ENCODE measurements around the gene FGF23.

FGF23 gene

DNA sequence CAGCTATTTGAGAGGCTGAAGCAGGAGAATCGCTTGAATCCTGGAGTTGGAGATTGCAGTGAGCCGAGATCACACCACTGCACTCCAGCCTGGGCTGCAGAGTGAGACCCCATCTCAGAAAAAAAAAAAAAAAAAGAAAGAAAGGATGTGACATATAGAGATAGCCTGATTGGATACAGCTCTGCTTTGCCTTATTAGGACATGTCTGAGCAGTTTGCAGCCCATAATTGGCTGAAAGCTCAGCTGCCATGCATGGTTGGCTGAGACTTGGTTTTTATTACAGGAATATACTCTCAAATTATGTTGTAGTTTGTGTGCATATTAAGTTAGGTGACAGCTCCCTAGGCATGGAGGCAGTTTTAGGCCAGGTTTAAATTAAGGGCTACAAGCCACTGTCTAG, 52.2 kb downstream of the FGF23 start:
- DNase-seq (no peak), ATAC-seq (ENCODE audit: insufficient read depth, low read depth) (peak; percentile 50; the same call in 1 of the 3 replicates)
- H3K9me3 ChIP-seq (ENCODE audit: insufficient read depth, low read length, severe bottlenecking), result no peaks in the 10 kb centered on the region
- H3K79me2 ChIP-seq (ENCODE audit: insufficient read depth, low read length), result peaks cover 28% of the 10 kb centered on the region; the same call in 1 of the 2 replicates
- no peaks in the 10 kb centered on the region for H3K27me3 ChIP-seq (ENCODE audit: insufficient read depth, low read length, poor library complexity)
- no peak overlapping the region for H3K4me2 ChIP-seq (ENCODE audit: insufficient read depth, low read length)
- no peak overlapping the region for H3K4me3 ChIP-seq (ENCODE audit: low read depth in 1 of 2, low read length in 2 of 2)
- H3K4me1 ChIP-seq (ENCODE audit: insufficient read depth, low read length), result peaks cover 18% of the 10 kb centered on the region
- no peak overlapping the region for H3K27ac ChIP-seq (ENCODE audit: low read length)
- no peak overlapping the region for H3K9ac ChIP-seq (ENCODE audit: low read depth, low read length)
- H2AFZ ChIP-seq (ENCODE audit: low read depth, low read length), result no peak overlapping the region
- H4K20me1 ChIP-seq (ENCODE audit: insufficient read depth, low read length), result no peaks in the 10 kb centered on the region; the same call in 1 of the 2 replicates
- peaks cover 8% of the 10 kb centered on the region; the same call in 1 of the 2 replicates for H3K36me3 ChIP-seq (ENCODE audit: insufficient read depth, low read length)
- TF ChIP-seq CTCF (IDR thresholded peaks at IDR 0.05; ENCODE audit: borderline replicate concordance, extremely low read depth, low read length, poor library complexity, severe bottlenecking) (no peak), EZH2 (IDR thresholded peaks at IDR 0.05; ENCODE audit: borderline replicate concordance, low read depth, low read length, severe bottlenecking) (no peak)

GRCh38 chr12:4325966-4326365, 53.5 kb downstream of the FGF23 start:
- no peak for TF ChIP-seq EZH2 (IDR thresholded peaks at IDR 0.05; ENCODE audit: borderline replicate concordance, low read depth, low read length, severe bottlenecking)
- no peak for TF ChIP-seq CTCF (IDR thresholded peaks at IDR 0.05; ENCODE audit: borderline replicate concordance, extremely low read depth, low read length, poor library complexity, severe bottlenecking)
- H3K4me2 ChIP-seq (ENCODE audit: insufficient read depth, low read length), result no peak overlapping the region

DNA sequence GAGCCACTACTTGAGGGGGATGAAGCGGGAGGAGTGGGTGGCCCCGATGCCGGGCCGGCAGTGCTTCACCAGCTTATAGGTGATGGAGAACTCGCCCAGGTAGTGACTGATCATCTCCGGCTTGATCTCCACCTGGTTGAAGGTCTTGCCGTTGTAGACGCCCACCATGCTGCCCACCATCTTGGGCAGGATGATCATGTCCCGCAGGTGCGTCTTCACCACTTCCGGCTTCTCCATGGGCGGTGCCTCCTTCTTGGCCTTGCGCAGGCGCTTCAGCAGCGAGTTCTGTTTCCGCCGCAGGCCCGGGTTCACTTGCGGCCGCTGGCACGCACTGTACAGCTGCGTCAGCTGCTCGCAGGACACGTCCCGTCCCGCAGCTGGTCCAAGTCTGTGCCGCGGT, 55.1 kb downstream of the FGF23 start:
- H3K9me3 ChIP-seq (ENCODE audit: insufficient read depth, low read length, severe bottlenecking), result no peaks in the 10 kb centered on the region
- H3K27ac ChIP-seq (ENCODE audit: low read length), result no peak overlapping the region
- H3K4me1 ChIP-seq (ENCODE audit: insufficient read depth, low read length), result peaks cover 34% of the 10 kb centered on the region
- ATAC-seq (ENCODE audit: insufficient read depth, low read depth) (no peak), DNase-seq (no peak)
- no peak overlapping the region; the same call in 1 of the 2 replicates for H3K4me2 ChIP-seq (ENCODE audit: insufficient read depth, low read length)
- no peaks in the 10 kb centered on the region; the same call in 1 of the 2 replicates for H4K20me1 ChIP-seq (ENCODE audit: insufficient read depth, low read length)
- H3K36me3 ChIP-seq (ENCODE audit: insufficient read depth, low read length), result peaks cover 4% of the 10 kb centered on the region; the same call in 1 of the 2 replicates
- H3K27me3 ChIP-seq (ENCODE audit: insufficient read depth, low read length, poor library complexity), result no peaks in the 10 kb centered on the region
- H2AFZ ChIP-seq (ENCODE audit: low read depth, low read length), result no peak overlapping the region
- TF ChIP-seq EZH2 (IDR thresholded peaks at IDR 0.05; ENCODE audit: borderline replicate concordance, low read depth, low read length, severe bottlenecking) (no peak), CTCF (IDR thresholded peaks at IDR 0.05; ENCODE audit: borderline replicate concordance, extremely low read depth, low read length, poor library complexity, severe bottlenecking) (no peak)
- H3K79me2 ChIP-seq (ENCODE audit: insufficient read depth, low read length), result peaks cover 33% of the 10 kb centered on the region
- no peak overlapping the region for H3K9ac ChIP-seq (ENCODE audit: low read depth, low read length)
- no peak overlapping the region for H3K4me3 ChIP-seq (ENCODE audit: low read depth in 1 of 2, low read length in 2 of 2)

More at GRCh38 chr12:4325966-4326365, 53.5 kb downstream of the FGF23 start:
- H3K9ac ChIP-seq (ENCODE audit: low read depth, low read length), result no peak overlapping the region
- H3K36me3 ChIP-seq (ENCODE audit: insufficient read depth, low read length), result peaks cover 8% of the 10 kb centered on the region; the same call in 1 of the 2 replicates
- H3K27me3 ChIP-seq (ENCODE audit: insufficient read depth, low read length, poor library complexity), result no peaks in the 10 kb centered on the region
- H3K79me2 ChIP-seq (ENCODE audit: insufficient read depth, low read length), result peaks cover 37% of the 10 kb centered on the region
- no peak overlapping the region for H3K4me3 ChIP-seq (ENCODE audit: low read depth in 1 of 2, low read length in 2 of 2)
- ATAC-seq (ENCODE audit: insufficient read depth, low read depth) (no peak), DNase-seq (no peak)
- no peak overlapping the region for H3K27ac ChIP-seq (ENCODE audit: low read length)
- H4K20me1 ChIP-seq (ENCODE audit: insufficient read depth, low read length), result no peaks in the 10 kb centered on the region; the same call in 1 of the 2 replicates
- peaks cover 26% of the 10 kb centered on the region for H3K4me1 ChIP-seq (ENCODE audit: insufficient read depth, low read length)
- H2AFZ ChIP-seq (ENCODE audit: low read depth, low read length), result no peak overlapping the region
- no peaks in the 10 kb centered on the region for H3K9me3 ChIP-seq (ENCODE audit: insufficient read depth, low read length, severe bottlenecking)
